Ovary (tissue), 3 donors: ENCODE measurements around the gene PTPRH.

Experiments used
- EP300 ChIP-seq: sonication (generic); formaldehyde crosslinking; IDR thresholded peaks from one replicate; pipeline ENCODE4 v1.6.1; 2017; ENCODE audit warnings: antibody characterized with exemption
- POLR2A ChIP-seq: fragments of 450-650 bp; IDR thresholded peaks from one replicate; pipeline ENCODE4 v1.6.1; 2017; ENCODE audit warnings: antibody characterized with exemption, mild to moderate bottlenecking, moderate library complexity
- TF ChIP-seq, protein P1 (sequence below), 3 donors: fragments of 450-650 bp in 2 of 3; fragments of 200-600 bp in 1 of 3; IDR thresholded peaks; one replicate each; pipeline versions ENCODE4 v1.5.1 to v1.8.0; 2016 to 2022; ENCODE audit warnings: antibody characterized with exemption in 3 of 3, mild to moderate bottlenecking in 1 of 3
- donor health status: DM: no; HTN: no; CAD: no.

DNA sequence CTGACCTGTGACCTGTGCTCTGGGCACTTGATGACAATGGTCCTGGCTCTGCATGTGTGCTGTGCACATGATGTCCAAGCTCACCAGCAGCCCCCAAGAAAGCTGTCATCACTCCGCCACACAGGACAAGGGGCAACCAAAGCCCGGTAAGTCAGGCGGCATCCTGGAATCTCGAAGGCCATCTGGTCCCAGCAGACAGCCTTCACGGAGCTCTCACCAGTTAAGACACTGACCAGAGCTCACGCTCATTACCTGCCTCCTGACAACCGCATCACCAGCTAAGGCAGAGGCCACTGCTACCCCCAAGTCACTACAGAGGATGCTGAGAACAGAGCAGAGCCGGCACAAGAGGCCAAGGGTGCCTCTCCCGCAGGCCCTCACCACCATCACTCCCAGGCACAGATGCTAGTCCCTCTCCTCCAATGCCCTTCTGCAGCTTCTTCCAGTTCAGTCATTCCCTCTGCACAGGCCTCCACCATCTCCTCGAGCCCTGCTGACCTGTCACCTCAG is 38.9 kb upstream of the PTPRH start:
- TF ChIP-seq, protein P1, sequence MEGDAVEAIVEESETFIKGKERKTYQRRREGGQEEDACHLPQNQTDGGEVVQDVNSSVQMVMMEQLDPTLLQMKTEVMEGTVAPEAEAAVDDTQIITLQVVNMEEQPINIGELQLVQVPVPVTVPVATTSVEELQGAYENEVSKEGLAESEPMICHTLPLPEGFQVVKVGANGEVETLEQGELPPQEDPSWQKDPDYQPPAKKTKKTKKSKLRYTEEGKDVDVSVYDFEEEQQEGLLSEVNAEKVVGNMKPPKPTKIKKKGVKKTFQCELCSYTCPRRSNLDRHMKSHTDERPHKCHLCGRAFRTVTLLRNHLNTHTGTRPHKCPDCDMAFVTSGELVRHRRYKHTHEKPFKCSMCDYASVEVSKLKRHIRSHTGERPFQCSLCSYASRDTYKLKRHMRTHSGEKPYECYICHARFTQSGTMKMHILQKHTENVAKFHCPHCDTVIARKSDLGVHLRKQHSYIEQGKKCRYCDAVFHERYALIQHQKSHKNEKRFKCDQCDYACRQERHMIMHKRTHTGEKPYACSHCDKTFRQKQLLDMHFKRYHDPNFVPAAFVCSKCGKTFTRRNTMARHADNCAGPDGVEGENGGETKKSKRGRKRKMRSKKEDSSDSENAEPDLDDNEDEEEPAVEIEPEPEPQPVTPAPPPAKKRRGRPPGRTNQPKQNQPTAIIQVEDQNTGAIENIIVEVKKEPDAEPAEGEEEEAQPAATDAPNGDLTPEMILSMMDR (IDR thresholded peaks at IDR 0.05), result no peak
- TF ChIP-seq POLR2A, result no peak
- no peak for TF ChIP-seq EP300
